ENCODE data around the gene CC2D1A.

Gene CC2D1A

DNA sequence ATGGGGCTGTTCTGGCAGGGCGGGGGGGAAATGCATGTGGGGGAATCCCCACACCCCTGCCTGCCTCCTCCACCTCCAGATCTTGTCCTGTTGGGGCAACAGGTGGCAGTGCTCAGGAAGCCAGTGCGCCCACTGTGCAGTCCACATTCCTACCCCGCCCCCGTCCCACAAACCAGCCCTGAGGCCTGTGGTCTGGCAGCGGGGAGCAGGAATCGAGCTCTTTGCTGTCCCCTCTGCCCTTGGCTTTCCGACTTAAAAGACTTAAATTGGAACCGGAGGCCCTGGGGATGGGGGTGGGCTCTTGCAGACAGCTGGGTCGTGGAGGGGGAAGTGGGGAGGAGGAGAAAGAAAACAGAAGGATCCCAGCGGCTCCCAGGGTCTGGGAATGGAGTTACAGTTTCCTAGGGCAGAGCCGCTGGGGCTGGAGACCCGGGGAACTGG, 24.7 kb upstream of the CC2D1A start:
- TF ChIP-seq, protein P1, sequence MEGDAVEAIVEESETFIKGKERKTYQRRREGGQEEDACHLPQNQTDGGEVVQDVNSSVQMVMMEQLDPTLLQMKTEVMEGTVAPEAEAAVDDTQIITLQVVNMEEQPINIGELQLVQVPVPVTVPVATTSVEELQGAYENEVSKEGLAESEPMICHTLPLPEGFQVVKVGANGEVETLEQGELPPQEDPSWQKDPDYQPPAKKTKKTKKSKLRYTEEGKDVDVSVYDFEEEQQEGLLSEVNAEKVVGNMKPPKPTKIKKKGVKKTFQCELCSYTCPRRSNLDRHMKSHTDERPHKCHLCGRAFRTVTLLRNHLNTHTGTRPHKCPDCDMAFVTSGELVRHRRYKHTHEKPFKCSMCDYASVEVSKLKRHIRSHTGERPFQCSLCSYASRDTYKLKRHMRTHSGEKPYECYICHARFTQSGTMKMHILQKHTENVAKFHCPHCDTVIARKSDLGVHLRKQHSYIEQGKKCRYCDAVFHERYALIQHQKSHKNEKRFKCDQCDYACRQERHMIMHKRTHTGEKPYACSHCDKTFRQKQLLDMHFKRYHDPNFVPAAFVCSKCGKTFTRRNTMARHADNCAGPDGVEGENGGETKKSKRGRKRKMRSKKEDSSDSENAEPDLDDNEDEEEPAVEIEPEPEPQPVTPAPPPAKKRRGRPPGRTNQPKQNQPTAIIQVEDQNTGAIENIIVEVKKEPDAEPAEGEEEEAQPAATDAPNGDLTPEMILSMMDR (IDR thresholded peaks at IDR 0.05; ENCODE audit: unreplicated experiment in 3 of 3) = no peak
- Mint-ChIP-seq H3K27ac (peak overlapping the region; percentile 95 to 98 (median 95)), H3K36me3 (ENCODE audit: low read depth) (no peaks in the 10 kb centered on the region), H3K4me1 (peaks cover 34% of the 10 kb centered on the region), H3K27me3 (ENCODE audit: low read depth) (no peaks in the 10 kb centered on the region), H3K9me3 (no peaks in the 10 kb centered on the region), H3K4me3 (peak overlapping the region in 2 of 3 experiments; percentile 13 to 34)

- H3K9me3 Mint-ChIP-seq = no peaks in the 10 kb centered on the region
- TF ChIP-seq, protein P1 (IDR thresholded peaks at IDR 0.05; ENCODE audit: unreplicated experiment in 3 of 3) = no peak
- H3K27ac Mint-ChIP-seq = peak overlapping the region; percentile 95 to 98 (median 95)
Measured at GRCh38 chr19:13881692-13882418, 24.1 kb upstream of the CC2D1A start.

DNA sequence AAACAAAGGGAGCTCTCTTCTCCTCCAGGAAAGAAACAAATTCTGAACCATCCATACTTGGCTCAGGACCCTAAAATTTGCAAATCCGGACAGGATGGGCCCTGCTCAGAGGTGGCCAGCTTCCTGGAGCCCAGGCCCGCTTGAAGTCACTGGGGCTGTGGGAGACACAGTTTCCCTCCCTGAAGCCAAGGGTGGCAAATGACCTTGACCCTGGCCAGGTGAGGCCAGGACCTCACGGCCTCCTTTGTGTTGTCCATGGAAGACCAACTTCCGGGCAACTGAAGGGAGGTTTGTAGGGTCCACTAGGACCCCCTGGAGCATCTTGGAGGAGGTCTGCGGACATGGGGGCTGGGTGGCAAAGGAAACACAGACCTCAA, 23.6 kb upstream of the CC2D1A start:
- no peaks in the 10 kb centered on the region for H3K27me3 Mint-ChIP-seq (ENCODE audit: low read depth)
- peaks cover 34% of the 10 kb centered on the region for H3K4me1 Mint-ChIP-seq
- no peaks in the 10 kb centered on the region for H3K36me3 Mint-ChIP-seq (ENCODE audit: low read depth)
- no peak overlapping the region for H3K4me3 Mint-ChIP-seq
- H3K27ac Mint-ChIP-seq = peak overlapping the region; percentile 95 to 98 (median 95)
- TF ChIP-seq, protein P1 (IDR thresholded peaks at IDR 0.05; ENCODE audit: unreplicated experiment in 3 of 3) = no peak
- H3K9me3 Mint-ChIP-seq = no peaks in the 10 kb centered on the region

More at GRCh38 chr19:13881692-13882418, 24.1 kb upstream of the CC2D1A start:
- Mint-ChIP-seq H3K27me3 (ENCODE audit: low read depth) (no peaks in the 10 kb centered on the region), H3K36me3 (ENCODE audit: low read depth) (no peaks in the 10 kb centered on the region), H3K4me1 (peaks cover 34% of the 10 kb centered on the region), H3K4me3 (peak overlapping the region in 2 of 3 experiments; percentile 13 to 38)

GRCh38 chr19:13882836-13883235, 23.2 kb upstream of the CC2D1A start:
- H3K4me1 Mint-ChIP-seq = peaks cover 34% of the 10 kb centered on the region
- H3K27me3 Mint-ChIP-seq (ENCODE audit: low read depth) = no peaks in the 10 kb centered on the region
- H3K9me3 Mint-ChIP-seq = no peaks in the 10 kb centered on the region
- H3K4me3 Mint-ChIP-seq = no peak overlapping the region
- H3K27ac Mint-ChIP-seq = peak overlapping the region in 1 of 3 experiments; percentile 95
- H3K36me3 Mint-ChIP-seq (ENCODE audit: low read depth) = no peaks in the 10 kb centered on the region
- TF ChIP-seq, protein P1 (IDR thresholded peaks at IDR 0.05; ENCODE audit: unreplicated experiment in 3 of 3) = no peak

DNA sequence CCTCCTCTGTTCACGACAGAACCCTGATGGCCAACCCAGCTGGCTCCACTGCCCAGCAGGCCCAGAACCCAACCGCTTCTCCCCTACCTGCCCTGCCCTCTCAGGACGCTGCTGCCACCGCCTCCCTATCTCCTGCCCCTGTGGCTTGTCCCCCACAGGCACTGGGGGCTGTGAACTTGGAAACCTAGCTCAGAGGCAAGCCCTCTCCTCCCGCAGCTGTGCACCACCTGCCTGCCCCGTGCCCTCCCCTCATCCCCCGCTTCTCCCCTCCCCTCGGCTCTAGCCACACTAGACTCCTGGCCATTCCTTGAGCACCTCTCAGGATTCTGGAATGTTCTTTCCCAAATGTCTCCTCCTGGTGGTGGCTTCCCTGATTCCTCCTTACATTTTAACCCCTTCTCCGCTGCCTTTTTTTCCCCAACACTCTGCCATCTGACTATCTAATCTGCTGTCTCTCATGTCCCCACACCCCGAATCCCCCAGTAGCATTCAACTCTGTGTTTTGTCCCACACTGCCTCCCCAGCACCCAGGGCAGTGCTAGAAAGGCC, 22.4 kb upstream of the CC2D1A start:
- Mint-ChIP-seq H3K36me3 (ENCODE audit: low read depth) (no peaks in the 10 kb centered on the region), H3K9me3 (no peaks in the 10 kb centered on the region), H3K27ac (peak overlapping the region; percentile 75 to 85 (median 78)), H3K4me1 (peaks cover 34% of the 10 kb centered on the region), H3K27me3 (ENCODE audit: low read depth) (no peaks in the 10 kb centered on the region), H3K4me3 (peak overlapping the region in 1 of 3 experiments; percentile 1)
- TF ChIP-seq, protein P1 (IDR thresholded peaks at IDR 0.05; ENCODE audit: unreplicated experiment in 3 of 3) = peak in 1 of 3 experiments; percentile 26

Measured in nephron (organoid).